Measurements from ENCODE around the gene FDCSP.

GRCh38 chr4:70195425-70195824, 30.5 kb upstream of the FDCSP start, which contains the start of gene ODAM:
- TF ChIP-seq CTCF (IDR thresholded peaks at IDR 0.05) (no peak), POLR2AphosphoS5 (IDR thresholded peaks at IDR 0.05) (no peak)
